Anterior cingulate cortex (tissue), 58 donors: ENCODE measurements around the gene SPTBN1.

Source experiments
- DNase-seq, 58 donors: peaks; one replicate each; lab custom pipeline; 2025; lab: John Stamatoyannopoulos, UW

The SPTBN1 gene

DNA sequence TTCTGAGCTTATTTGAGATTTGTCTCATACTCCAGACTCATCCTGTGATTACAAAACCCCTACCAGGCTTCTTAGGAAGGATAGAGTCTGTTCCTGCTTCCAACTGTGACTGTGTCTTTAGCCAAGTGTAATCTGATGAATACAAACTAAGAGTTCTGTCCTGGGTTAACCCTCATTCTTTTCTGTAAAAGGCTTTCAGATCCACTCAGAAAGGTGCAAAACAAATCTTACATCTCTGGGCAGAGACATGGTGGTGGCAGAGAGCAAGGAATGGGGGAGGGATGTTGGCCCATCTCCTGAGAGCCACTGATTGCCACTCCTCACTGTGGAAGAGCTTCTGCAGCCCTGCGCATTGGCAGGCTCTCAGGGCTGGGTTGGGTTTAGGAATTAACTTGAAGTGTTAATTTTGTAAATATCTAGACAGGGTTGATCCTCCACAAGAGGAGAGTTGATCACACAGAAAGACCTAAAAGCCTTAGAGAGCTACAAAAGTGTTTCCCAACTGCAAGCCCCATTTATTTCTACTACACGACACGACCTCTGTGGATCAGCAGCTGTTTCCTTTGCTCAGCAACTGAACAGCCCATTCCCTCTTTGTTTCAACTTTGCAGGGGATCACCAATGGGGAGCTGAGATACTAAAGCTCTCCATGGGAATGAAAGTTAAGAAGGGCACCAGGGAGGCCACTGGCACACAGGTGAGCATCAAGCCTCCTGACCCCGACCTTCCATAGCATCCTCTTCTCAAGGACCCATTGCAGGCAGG lies 23.7 kb upstream of the SPTBN1 start:
- peak in 20 of 58 donors; percentile 3 to 68 (median 19) for DNase-seq

DNA sequence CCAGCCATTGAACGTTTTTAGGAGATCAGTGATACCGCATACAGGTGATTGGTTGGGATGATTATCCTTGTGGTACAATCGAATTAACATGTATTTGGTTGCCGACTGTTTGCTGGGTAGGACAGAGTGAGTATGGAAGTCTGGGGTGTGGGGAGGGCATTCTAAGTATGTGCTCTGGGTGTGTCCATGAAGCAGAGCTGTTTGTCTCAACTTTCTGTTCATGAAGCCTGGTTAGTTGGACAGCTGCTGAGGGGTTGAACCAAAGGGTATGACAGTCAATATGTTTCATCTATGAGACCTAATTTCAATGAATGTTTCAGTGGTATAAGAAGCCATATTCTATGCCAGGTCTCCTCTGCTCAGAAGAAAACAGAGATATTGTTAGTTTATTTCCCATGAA lies 21.9 kb upstream of the SPTBN1 start:
- no peak for DNase-seq

DNA sequence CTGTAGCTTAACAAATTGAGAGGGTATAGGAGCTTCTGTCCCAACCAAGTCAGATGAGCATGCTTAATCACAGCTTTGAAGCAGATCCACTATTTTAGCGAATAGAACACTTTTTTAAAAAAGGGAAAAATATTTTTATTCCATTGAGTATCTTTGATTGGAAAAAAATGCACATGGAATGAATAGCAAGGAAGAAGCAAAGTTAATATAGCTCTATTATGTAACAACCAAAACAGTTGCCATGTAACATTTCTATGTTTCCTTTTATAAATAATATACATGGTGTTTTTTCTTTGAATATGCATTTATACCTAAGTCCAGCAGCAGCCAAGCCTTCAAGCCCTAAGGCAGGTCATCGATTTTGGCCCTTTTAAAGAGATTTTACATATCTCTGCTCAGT lies 21.4 kb upstream of the SPTBN1 start:
- no peak for DNase-seq

DNA sequence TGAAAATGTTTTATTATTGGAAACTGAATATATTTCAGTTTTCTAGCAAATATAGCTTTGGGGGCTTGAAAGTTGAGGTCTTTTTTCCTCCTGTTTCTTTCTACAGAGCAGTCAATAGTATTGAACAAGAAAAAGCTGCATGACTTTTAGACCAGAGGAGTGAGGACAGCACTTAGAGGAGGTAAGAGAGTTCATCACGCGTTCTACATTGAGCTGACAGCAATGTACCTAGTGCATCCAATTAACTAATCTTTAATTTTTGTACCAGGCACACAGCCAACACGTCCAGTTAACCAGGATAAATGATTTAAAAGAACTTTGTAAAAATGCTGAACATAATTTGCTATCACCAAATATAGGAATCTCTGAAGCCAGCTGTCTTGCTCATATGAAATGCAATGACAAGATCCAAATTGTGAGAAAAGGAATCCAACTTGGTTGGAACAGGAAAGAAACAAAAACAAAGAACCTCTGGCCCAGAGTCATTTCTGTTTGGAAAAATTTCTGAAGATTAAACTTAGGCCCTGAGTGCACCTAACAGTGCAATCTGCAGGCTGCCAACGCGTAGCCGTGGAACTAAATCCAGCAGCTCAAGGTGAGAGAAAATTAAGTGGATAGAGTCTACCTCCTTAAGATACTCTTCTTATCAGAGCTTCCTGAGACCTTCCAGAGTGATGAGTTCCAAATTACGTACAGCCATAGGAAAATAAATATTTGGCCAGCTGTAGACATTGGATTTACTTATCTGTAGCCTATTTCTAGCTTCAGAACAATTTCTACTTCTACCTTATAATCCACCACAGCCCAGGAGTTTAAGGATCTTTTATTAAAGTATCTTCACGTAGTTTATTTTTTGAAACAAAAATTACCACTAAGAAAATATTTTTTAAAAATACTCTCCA lies 20.6 kb upstream of the SPTBN1 start:
- no peak for DNase-seq

DNA sequence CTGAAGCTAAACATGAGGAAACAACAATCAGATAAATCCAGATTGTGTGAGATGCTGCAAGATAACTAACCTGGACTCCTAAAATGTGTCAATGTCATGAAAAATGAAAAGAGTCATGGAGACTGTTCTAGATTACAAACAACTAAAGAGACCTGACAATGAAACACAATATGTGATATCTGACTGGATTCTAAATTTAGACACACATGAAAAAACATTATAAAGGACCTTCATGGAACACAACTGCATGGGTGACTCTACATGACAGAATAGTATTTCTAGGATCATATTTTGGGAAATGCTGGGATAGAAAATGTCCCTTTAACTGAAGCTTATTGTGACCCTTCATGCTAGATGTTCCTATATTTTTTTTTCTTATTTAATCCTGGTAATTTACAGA lies 18.5 kb upstream of the SPTBN1 start:
- DNase-seq, result no peak

DNA sequence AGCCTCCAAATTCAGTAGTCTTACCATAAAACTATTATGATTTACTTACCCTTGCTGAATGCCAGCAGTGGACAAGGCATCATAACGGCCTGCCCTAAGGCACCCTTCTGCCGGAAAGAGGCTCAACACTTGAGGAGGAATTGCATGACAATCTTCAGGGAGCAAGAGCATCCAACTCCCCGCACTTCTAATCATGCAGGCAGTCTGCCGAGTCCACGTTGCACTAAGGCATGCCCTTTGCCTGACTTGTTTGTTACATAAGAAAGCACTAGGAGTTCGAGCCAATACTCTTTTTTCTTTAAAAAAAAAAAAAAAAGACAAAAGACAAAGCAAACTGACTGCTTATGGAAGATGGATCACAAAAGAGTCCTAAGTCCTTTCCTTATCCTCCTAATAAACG lies 17.9 kb upstream of the SPTBN1 start:
- peak in 4 of 58 donors; percentile 1 to 30 (median 4) for DNase-seq

DNA sequence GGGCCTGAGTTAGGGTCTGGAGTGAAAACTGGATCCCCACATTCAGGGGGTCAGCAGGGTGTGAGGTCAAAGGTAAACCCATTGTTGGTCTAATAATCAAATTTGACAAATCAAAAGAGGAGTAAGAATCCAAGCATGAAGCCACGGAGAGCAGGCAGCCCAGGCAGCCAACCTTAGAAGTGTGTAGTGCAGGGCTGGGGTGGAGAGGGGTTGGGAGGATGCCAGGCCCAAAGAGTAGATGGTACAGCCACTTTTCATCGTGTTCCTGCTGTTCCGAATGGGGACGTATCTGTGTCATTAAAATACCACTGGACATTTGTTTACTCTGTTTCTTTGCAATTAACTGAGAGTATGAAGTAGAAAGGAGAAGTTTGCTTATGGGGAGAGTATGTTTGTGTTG lies 16.5 kb upstream of the SPTBN1 start:
- no peak for DNase-seq

DNA sequence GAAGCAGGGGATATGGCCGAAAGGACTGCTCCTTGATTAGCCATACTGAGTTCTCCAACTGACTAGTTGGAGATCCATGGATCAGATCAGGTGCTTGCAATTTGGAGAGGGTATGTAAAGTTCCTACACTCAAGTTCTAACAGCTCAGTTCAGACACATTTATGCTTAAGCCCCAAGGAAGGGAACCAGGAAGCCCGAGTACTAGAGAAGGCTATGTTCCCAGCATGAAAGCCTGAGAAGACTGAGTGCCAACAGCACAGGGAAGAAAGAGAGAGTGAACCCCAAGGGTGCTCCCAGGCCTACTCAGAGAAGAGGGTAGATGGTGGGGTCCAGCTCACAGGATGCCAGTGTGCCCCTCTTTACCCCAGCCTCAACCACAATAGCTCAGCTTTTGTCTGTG lies 16.1 kb upstream of the SPTBN1 start:
- DNase-seq, result no peak

DNA sequence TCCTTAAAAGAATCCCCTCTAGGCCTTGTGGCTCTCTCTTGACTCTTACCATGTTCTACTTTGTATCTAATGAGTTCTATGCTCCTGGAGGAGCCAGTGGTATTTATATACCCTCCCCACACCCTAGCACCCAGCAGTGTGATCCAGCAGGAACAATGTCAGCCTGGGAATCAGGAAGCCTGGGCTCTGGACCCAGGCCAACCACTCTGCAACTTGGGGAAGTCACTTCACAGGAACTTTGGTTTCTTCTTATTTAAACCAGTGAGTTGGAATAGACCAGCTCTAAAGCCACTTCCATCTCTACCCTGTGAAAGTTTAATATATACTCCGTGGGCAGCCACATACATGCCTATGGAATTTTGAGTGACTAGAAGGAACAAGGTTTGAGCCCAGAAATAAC lies 11.6 kb upstream of the SPTBN1 start:
- DNase-seq, result no peak

DNA sequence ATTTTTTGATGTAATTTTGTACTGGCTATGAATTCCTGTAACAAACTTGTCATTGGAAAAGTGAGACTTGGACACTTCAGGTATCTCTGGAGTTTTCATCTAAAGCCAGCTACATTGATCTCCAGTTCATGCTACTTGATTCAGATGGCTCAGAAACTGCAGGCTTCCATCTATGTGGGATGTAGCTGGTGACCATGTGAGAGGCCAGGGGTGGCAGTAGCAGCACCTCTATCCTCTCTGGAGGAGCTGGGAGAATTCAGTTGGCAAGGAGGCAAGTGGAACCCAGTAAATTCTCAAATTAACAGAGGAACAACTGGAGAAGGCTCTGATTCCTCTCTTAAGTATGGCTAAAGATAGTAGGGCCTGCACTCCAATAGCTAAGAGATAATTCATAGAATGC lies 10.0 kb upstream of the SPTBN1 start:
- DNase-seq, result no peak

DNA sequence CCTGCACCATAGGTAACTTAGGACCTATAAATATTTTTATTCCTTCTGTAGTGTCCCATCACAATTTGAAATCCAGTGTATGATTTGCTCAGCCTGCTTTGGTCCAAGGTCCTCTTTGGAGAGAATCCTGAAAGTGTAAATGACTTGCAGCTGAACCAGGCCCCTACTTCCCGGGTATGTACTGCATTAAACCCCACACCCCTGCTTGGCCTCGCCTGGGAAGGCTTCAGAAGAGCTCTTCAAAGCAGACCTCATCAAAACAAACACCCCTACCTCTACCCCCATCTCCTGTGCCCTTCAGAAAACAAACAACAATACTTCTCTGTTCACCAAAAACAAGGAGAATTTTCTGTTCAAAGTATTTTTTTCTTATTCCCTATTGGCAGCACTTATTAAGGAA lies 9.5 kb upstream of the SPTBN1 start:
- no peak for DNase-seq

DNA sequence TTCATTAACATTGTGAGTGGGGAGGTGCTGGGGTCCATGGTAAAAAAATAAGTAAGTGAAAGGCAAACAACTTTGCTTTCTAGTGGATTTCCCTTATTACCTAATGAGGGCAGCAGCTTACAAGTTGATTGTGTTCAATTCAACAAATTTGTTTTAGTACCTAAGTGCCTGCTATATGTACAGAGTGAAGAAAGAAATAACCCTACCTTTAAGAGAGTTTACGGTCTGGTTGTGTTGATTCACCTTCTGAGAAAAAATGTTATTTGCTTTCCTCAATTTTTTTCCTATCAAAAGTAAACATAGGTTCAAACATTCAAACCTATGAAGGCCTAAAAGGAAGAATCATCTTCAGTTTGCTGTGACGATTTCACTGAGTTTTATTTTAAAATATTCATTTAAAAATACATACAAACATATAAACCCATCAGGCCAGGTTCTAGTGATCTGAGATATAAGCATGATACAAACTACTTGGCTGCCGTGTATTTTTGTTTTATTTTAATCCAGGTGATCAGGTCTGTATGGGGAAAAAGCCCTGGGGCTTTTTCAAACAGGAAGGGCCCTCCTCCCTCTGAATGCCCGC lies 1.5 kb upstream of the SPTBN1 start:
- no peak for DNase-seq

DNA sequence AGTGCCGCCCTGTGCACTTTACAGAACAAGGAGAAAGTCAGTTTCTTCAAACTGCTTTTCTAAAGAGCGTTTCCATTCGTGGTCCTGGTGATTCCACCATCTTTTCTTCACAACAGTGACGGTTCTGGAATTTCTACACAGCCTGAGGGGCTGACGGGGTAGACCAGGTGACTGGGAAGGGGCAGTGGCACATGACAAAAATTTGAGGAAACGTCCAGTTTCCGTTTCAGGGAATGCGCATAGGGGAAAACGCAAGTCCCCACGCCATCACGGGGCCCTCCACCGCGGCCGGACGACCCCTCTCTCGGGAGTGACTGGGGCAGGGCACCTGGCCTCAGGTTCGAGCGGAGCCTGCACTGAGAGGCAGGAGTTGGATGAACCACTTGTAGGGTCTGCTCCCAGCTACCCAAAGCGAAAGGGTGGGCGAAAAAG lies 980 bp upstream of the SPTBN1 start:
- peak in 38 of 58 donors; percentile 13 to 74 (median 51) for DNase-seq

DNA sequence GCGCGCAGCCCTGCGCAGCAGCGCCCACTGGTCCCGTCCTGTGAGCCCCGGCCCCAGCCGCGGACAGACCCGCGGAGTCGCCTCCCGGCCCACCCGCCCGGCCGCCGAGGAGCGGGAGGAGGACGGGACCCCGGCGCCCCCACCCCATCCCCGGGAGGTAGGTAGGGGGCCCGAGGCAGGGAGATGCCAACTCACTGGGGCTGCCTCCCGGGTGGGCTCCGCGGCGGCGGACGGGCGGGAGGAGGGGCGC lies 160 bp downstream of the SPTBN1 start:
- DNase-seq, result peak in 1 of 58 donors; percentile 84

DNA sequence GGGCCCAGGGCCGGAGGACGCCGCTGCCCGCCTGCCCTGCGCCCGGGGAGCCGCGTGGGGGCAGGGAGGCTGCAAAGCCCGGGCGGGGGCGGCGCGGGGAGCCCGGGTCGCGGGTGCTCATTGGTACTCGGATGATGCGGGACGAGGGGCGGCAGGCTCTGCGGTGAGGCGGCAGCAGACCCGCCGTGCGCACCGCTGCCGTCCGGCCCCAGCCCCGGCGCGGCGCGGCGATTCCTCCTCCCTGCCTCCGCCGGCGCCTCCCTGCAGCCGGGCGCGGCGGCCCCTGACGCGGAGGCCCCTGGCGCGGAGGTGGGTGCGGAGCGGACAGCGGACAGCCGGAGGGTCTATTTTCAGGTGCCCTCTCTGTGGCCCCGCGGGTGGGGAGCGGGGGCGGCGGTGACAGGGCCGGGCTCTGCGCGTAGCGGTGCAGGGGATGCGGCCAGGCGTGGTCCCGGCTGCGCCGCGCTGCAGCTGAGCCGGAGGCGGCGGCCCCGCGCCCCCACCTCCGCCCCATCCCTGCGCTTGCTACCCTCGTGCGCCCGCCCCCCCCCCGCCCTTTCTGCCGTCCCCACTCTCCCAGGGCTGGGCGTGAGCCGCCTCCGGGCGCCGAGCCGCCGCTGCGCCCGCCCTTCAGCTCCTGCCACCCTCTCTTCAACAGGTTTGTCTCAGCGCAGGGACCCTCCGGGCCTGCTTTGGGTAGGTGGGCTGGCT lies 640 bp downstream of the SPTBN1 start:
- DNase-seq, result peak in 44 of 58 donors; percentile 16 to 77 (median 55)

DNA sequence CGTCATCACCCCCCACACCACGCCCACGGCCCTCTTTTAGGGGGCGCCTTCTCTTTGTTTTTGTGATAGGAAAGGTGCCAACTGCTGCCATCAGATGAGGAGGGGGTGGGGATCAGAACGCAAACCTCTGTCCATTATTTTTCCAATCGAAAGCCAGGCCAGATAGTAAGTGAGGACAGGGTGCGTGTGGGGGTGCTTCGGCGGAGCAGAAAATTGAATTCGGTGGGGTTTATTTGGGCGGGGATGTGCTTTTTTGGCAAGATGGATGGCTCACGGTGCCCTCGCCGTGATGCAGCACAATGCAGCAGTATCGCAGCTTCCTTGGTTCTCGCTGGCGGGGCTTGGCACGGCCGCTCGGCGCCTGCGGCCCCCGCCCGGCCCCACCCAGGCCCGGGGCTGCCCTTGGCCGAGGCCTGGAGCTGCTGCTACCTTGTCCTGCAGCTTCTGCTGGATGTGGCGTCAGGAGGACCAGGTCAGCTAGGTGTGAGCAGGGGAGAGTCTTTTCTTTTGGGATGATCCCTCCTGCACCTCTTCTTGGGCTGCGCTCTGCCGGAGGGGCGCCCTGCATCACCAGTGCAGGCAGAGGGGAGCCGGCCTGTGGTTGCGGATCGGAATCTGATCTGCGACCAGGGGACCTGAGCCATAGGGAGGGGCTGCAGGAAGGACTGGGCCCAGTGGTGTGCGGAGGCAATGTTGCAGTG lies 1.3 kb downstream of the SPTBN1 start:
- peak in 50 of 58 donors; percentile 11 to 77 (median 48) for DNase-seq

DNA sequence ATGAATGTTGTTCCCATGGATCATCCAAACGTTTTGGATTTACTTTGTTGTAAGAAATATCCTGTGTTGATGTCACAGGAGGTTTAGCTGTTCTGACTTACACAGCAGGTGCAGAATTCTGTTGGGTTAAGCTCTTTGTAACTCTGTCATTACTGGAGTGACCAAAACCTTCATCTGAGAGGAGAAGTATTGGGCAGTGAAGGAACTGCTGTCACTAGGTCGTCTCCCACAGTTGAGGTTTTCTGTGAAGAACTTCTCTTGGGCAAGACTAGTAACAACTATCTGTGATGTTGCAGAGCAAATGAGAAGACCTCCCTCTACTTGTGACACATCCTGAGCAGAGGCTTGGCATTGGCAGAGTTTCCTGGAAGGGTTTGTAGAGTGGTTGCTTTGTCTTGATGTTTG lies 2.9 kb downstream of the SPTBN1 start:
- DNase-seq, result peak in 10 of 58 donors; percentile 3 to 37 (median 11)

DNA sequence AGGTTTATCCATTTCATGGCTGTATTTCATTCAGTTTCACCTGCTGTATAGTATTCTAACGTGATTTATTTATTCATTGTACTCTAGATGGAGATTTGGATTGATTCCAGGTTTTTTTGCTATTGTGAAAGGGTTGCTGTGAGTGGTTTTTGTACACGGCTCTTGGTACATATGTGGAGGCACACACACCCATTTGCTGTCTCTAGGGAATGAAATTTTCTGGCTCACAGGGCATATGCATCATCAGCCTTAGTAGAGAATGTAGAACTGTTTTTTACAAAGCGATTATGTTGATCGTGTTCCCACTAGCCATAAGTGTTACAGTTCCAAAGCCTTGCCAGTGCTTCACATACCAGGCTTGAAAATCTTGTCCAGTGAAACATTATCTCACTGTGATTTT lies 5.1 kb downstream of the SPTBN1 start:
- no peak for DNase-seq

DNA sequence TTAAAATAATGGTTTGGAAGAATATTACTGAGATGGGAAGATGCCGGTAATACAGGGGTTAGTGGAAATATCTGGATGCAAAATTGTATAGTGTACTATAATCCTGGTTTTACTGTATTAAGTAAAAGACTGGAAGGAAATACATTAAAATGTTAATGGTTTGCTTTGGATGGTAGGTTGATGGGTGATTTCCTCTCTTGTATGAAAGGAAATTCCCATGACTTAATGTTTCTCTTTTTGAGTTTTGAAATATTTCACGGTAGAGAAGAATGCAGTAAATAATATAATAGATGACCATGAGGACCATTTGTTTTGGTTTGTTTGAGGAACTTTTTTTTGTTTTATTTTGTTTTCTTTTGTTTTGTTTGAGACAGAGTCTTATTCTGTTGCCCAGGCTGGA lies 8.2 kb downstream of the SPTBN1 start:
- DNase-seq, result no peak

DNA sequence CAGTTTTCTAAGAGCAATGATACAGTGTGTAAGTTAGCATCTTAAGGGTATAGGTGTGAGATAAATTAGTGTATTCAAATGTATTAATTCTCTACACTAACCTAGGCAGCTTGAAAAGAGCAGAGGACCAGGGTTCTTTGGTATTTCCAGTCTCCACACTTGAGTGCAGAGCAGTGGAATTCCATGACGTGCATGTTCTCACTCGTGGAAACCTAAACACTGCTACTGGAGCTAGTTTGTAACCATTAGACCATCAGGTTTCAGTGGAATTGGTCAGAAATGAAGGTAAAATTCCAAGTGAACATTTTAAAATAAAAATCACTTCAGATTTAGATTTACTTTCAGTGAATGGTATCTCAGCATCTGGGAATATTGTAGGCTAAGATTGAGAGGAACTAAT lies 9.0 kb downstream of the SPTBN1 start:
- no peak for DNase-seq
